Spleen (tissue), 11 donors: Measurements from ENCODE around the gene PDE8A. TPM values are rescaled to one million over a fixed set of nuclear protein-coding genes. Genes with fewer than 3 reads are reported as not detected.

Source experiments
- DNase-seq: peaks from one replicate; pipeline ENCODE4 v3.0.0-alpha.2; 2020
- H3K27ac ChIP-seq, 8 donors: fragments of 200-600 bp; sonication (generic) in 7 of 8; 1 replicate in 4 of 8; 2 replicates in 4 of 8; pipeline versions ENCODE4 v1.5.0 to v1.8.0; 2016 to 2021; ENCODE audit warnings: inconsistent platforms in 4 of 8, mild to moderate bottlenecking in 4 of 8, moderate library complexity in 1 of 8
- H3K27me3 ChIP-seq, 7 donors: fragments of 200-600 bp; sonication (generic) in 6 of 7; replicated peaks in 1 of 7; 1 replicate in 4 of 7; 2 replicates in 3 of 7; pipeline versions ENCODE4 v1.5.0 to v1.8.0; 2016 to 2021; ENCODE audit warnings: inconsistent platforms in 3 of 7, mild to moderate bottlenecking in 1 of 7
- H3K36me3 ChIP-seq, 6 donors: fragments of 200-600 bp; sonication (generic) in 5 of 6; 1 replicate in 4 of 6; 2 replicates in 2 of 6; pipeline versions ENCODE4 v1.5.0 to v1.8.0; 2016 to 2021; ENCODE audit warnings: inconsistent platforms in 2 of 6
- H3K4me1 ChIP-seq, 6 donors: fragments of 200-600 bp; sonication (generic) in 5 of 6; 1 replicate in 3 of 6; 2 replicates in 3 of 6; pipeline versions ENCODE4 v1.5.0 to v1.8.0; 2016 to 2021; ENCODE audit warnings: inconsistent platforms in 3 of 6
- H3K4me3 ChIP-seq, 8 donors: fragments of 200-600 bp; sonication (generic) in 7 of 8; 1 replicate in 4 of 8; 2 replicates in 4 of 8; pipeline versions ENCODE4 v1.5.0 to v1.8.0; 2016 to 2021; ENCODE audit warnings: inconsistent platforms in 4 of 8, mild to moderate bottlenecking in 4 of 8, moderate library complexity in 2 of 8
- H3K9me3 ChIP-seq, 8 donors: fragments of 200-600 bp; sonication (generic) in 7 of 8; 1 replicate in 4 of 8; 2 replicates in 4 of 8; pipeline versions ENCODE4 v1.5.0 to v1.8.0; 2016 to 2021; ENCODE audit warnings: inconsistent platforms in 4 of 8
- CTCF ChIP-seq, 11 experiments: fragments of 200-600 bp in 7 of 11; fragments of 450-650 bp in 4 of 11; sonication (generic) in 4 of 11; IDR thresholded peaks in 8 of 11; conservative IDR thresholded peaks in 3 of 11; 1 replicate in 7 of 11; 2 replicates in 4 of 11; pipeline versions ENCODE4 v1.4.0 to v1.8.0; 2016 to 2021; ENCODE audit warnings: antibody characterized with exemption in 11 of 11, inconsistent platforms in 4 of 11, mild to moderate bottlenecking in 1 of 11
- POLR2A ChIP-seq, 3 donors: fragments of 450-650 bp; IDR thresholded peaks; one replicate each; pipeline ENCODE4 v1.5.1; 2017; ENCODE audit warnings: antibody characterized with exemption in 3 of 3, mild to moderate bottlenecking in 1 of 3
- POLR2AphosphoS5 ChIP-seq, 3 donors: sonication (generic); formaldehyde crosslinking; IDR thresholded peaks; one replicate each; pipeline ENCODE4 v1.5.1; 2017; ENCODE audit warnings: antibody characterized with exemption in 3 of 3
- WGBS, 5 donors: extraction: QIAGEN DNeasy Blood & Tissue Kit in 3 of 5; methylation state at CpG; one replicate each; pipeline versions ENCODE4 v1.1.5 to v1.1.7; 2013 to 2018; 5-methylcytosine and 5-hydroxymethylcytosine counted together
- intact Hi-C: fragments of 100-400 bp; cut with DNase I; formaldehyde crosslinking; loops from one replicate; pipeline ENCODE4 v1.15.0; 2023; ENCODE audit warnings: low total_unique reads
- polyA plus RNA-seq, 3 donors: library from polyadenylated mRNA; stranded (reverse); fragments of 200-250 nt; gene quantifications; one replicate each; pipeline ENCODE4 v1.2.1, GENCODE V29; 2013
- total RNA-seq, 7 donors: library from RNA; depleted of rRNA in 3 of 7; stranded (reverse); fragments of >200 nt in 3 of 7; fragmentation: NEBNext Ultra II Directional in 4 of 7; extraction: Animal tissue kit (Norgen Biotek cat#: 25700) in 4 of 7; gene quantifications; one replicate each; pipeline versions ENCODE4 v1.1.0 to v1.2.1, GENCODE V29; 2016 to 2021
- donor health status: healthy with polysubstance abuse.
- donor health status: DM: no; HTN: no; CAD: no; lungs with moderate emphysema.
- donor health status: DM: no; HTN: no; CAD: no.
- donor health status: Bipolar disorder and iron deficiency.
- donor health status: healthy.
- donor health status: DM: no; HTN: no; CAD: no.
- donor health status: DM: yes; HTN: yes; CAD: no.

Gene PDE8A
- total and polyA plus RNA-seq, 10 donors, result 13.2 to 52.2 (median 30.6) TPM

- TF ChIP-seq CTCF (IDR thresholded peaks at IDR 0.05 in 8 of 11, conservative IDR thresholded peaks at IDR 0.05 in 3 of 11), result no peak
- no peak for TF ChIP-seq POLR2A (IDR thresholded peaks at IDR 0.05)
- no peak for TF ChIP-seq POLR2AphosphoS5 (IDR thresholded peaks at IDR 0.05)
- no peak for DNase-seq
- H3K4me1 ChIP-seq, result peaks cover 6 to 45% (median 17%) of the 10 kb centered on the region in 6 donors
- WGBS, 5 donors, result 71 to 93% (median 80%) methylated on average over 5 of the region's 5 CpGs
- no peak overlapping the region for H3K27ac ChIP-seq
- intact Hi-C loops, result loop anchor here (10.0 kb wide), 1 partner anchor 446 kb away; no protein-coding TSS in a partner anchor
- no peaks in the 10 kb centered on the region for H3K36me3 ChIP-seq
- H3K4me3 ChIP-seq, result no peak overlapping the region
- H3K9me3 ChIP-seq, result no peaks in the 10 kb centered on the region
- no peaks in the 10 kb centered on the region for H3K27me3 ChIP-seq
Measured at GRCh38 chr15:85041230-85041629, 59.6 kb downstream of the PDE8A start.

- peaks cover 10 to 54% (median 22%) of the 10 kb centered on the region in 6 donors for H3K4me1 ChIP-seq
- intact Hi-C loops, result loop anchor here (10.0 kb wide), 1 partner anchor 450 kb away; no protein-coding TSS in a partner anchor
- H3K4me3 ChIP-seq, result no peak overlapping the region
- TF ChIP-seq POLR2AphosphoS5 (IDR thresholded peaks at IDR 0.05) (no peak), POLR2A (IDR thresholded peaks at IDR 0.05) (no peak), CTCF (IDR thresholded peaks at IDR 0.05 in 8 of 11, conservative IDR thresholded peaks at IDR 0.05 in 3 of 11) (peak; percentile 27 to 76 (median 59))
- no peaks in the 10 kb centered on the region for H3K27me3 ChIP-seq
- no peaks in the 10 kb centered on the region for H3K36me3 ChIP-seq
- no peak for DNase-seq
- H3K9me3 ChIP-seq, result no peaks in the 10 kb centered on the region
- H3K27ac ChIP-seq, result no peak overlapping the region
- WGBS, 5 donors, result 58 to 66% (median 63%) methylated on average over 3 of the region's 3 CpGs
Measured at GRCh38 chr15:85044251-85044853, 62.7 kb downstream of the PDE8A start.

- Histone ChIP-seq H3K27me3 (no peaks in the 10 kb centered on the region), H3K4me3 (no peak overlapping the region), H3K36me3 (no peaks in the 10 kb centered on the region), H3K4me1 (peaks cover 10 to 54% (median 22%) of the 10 kb centered on the region in 6 donors), H3K9me3 (no peaks in the 10 kb centered on the region), H3K27ac (peak overlapping the region in 1 of 8 donors; percentile 11)
- DNase-seq, result no peak
- TF ChIP-seq POLR2AphosphoS5 (IDR thresholded peaks at IDR 0.05), result no peak
- no peak for TF ChIP-seq CTCF (IDR thresholded peaks at IDR 0.05 in 8 of 11, conservative IDR thresholded peaks at IDR 0.05 in 3 of 11)
- no peak for TF ChIP-seq POLR2A (IDR thresholded peaks at IDR 0.05)
- WGBS, 5 donors, result 0 to 96% (median 90%) methylated on average over 1 of the region's 1 CpG
- intact Hi-C loops, result loop anchor here (10.0 kb wide), 1 partner anchor 450 kb away; no protein-coding TSS in a partner anchor
Measured at GRCh38 chr15:85044894-85045293, 63.2 kb downstream of the PDE8A start.

- DNase-seq, result no peak
- Histone ChIP-seq H3K4me3 (no peak overlapping the region), H3K36me3 (no peaks in the 10 kb centered on the region), H3K27me3 (no peaks in the 10 kb centered on the region), H3K27ac (peak overlapping the region in 1 of 8 donors; percentile 11), H3K4me1 (peaks cover 10 to 54% (median 22%) of the 10 kb centered on the region in 6 donors), H3K9me3 (no peaks in the 10 kb centered on the region)
- intact Hi-C loops, result loop anchor here (10.0 kb wide), 1 partner anchor 451 kb away; no protein-coding TSS in a partner anchor
- WGBS, 5 donors, result 84 to 96% (median 92%) methylated on average over 1 of the region's 1 CpG
- TF ChIP-seq CTCF (IDR thresholded peaks at IDR 0.05 in 8 of 11, conservative IDR thresholded peaks at IDR 0.05 in 3 of 11) (no peak), POLR2AphosphoS5 (IDR thresholded peaks at IDR 0.05) (no peak), POLR2A (IDR thresholded peaks at IDR 0.05) (no peak)
Measured at GRCh38 chr15:85045615-85046014, 64.0 kb downstream of the PDE8A start.
